GM23338 (cell line): ENCODE measurements around the gene SLC27A3. TPM values are rescaled to one million over a fixed set of nuclear protein-coding genes. Genes with fewer than 3 reads are reported as not detected.
A peak's percentile ranks its signal among the peaks of the same experiment; 100 is the strongest.

Source experiments
- ATAC-seq: fragments of 200-7000 bp; cut with Tn5 transposase; 3 replicates; pipeline ENCODE4 v1.9.1; 2020
- DNase-seq: peaks from one replicate; pipeline ENCODE4 v3.0.0-alpha.2; 2015; ENCODE audit warnings: low spot score
- H2AFZ ChIP-seq: fragments of 200-600 bp; sonication (generic); 2 replicates; pipeline ENCODE4 v1.8.0; 2016; ENCODE audit warnings: antibody characterized with exemption, mild to moderate bottlenecking, moderate library complexity
- H3F3A ChIP-seq: fragments of 200-600 bp; sonication (generic); replicated peaks from 2 replicates; pipeline ENCODE4 v1.8.0; 2017; ENCODE audit warnings: antibody characterized with exemption, mixed run types, low read depth
- H3K27ac ChIP-seq: fragments of 200-600 bp; sonication (generic); 2 replicates; pipeline ENCODE4 v1.6.1; 2016; ENCODE audit warnings: low read depth
- H3K27me3 ChIP-seq: fragments of 200-600 bp; sonication (generic); 2 replicates; pipeline ENCODE4 v1.8.0; 2016; ENCODE audit warnings: mild to moderate bottlenecking, mixed run types, moderate library complexity; ENCODE audit not compliant: insufficient read depth
- H3K36me3 ChIP-seq: fragments of 200-600 bp; sonication (generic); 2 replicates; pipeline ENCODE4 v1.8.0; 2016; ENCODE audit warnings: mild to moderate bottlenecking; ENCODE audit not compliant: insufficient read depth
- H3K4me1 ChIP-seq: fragments of 200-600 bp; sonication (generic); 2 replicates; pipeline ENCODE4 v1.8.0; 2016; ENCODE audit warnings: mild to moderate bottlenecking, moderate library complexity; ENCODE audit not compliant: insufficient read depth
- H3K4me2 ChIP-seq: fragments of 200-600 bp; sonication (generic); 2 replicates; pipeline ENCODE4 v1.7.1; 2017; ENCODE audit warnings: mixed run types
- H3K4me3 ChIP-seq: fragments of 200-600 bp; sonication (generic); 2 replicates; pipeline ENCODE4 v1.6.1; 2016; ENCODE audit warnings: mixed run types
- H3K79me2 ChIP-seq: fragments of 200-600 bp; sonication (generic); replicated peaks from 2 replicates; pipeline ENCODE4 v1.8.0; 2017; ENCODE audit warnings: mild to moderate bottlenecking; ENCODE audit not compliant: insufficient read depth
- H3K9me2 ChIP-seq: fragments of 200-600 bp; sonication (generic); 2 replicates; pipeline ENCODE4 v1.8.0; 2017; ENCODE audit not compliant: insufficient read depth
- H4K20me1 ChIP-seq: fragments of 200-600 bp; sonication (generic); replicated peaks from 2 replicates; pipeline ENCODE4 v1.8.0; 2017; ENCODE audit warnings: mild to moderate bottlenecking; ENCODE audit not compliant: insufficient read depth
- H3K27ac Mint-ChIP-seq: 2 replicates; pipeline ENCODE4 v1.8.0; 2020; ENCODE audit warnings: inconsistent platforms, mild to moderate bottlenecking, moderate library complexity, mixed read lengths
- H3K27me3 Mint-ChIP-seq: 3 replicates; pipeline ENCODE4 v1.8.0; 2022; ENCODE audit warnings: low read depth, mild to moderate bottlenecking, moderate library complexity, mixed read lengths, inconsistent platforms; ENCODE audit not compliant: insufficient read depth, poor library complexity
- H3K36me3 Mint-ChIP-seq: 3 replicates; pipeline ENCODE4 v1.8.0; 2021; ENCODE audit warnings: low read depth, mild to moderate bottlenecking, inconsistent platforms, moderate library complexity, mixed read lengths
- H3K4me1 Mint-ChIP-seq: 3 replicates; pipeline ENCODE4 v1.8.0; 2020; ENCODE audit warnings: mild to moderate bottlenecking, inconsistent platforms, mixed read lengths
- H3K4me3 Mint-ChIP-seq: 3 replicates; pipeline ENCODE4 v1.8.0; 2021; ENCODE audit warnings: moderate library complexity, mild to moderate bottlenecking, inconsistent platforms, mixed read lengths
- H3K9me3 Mint-ChIP-seq: 3 replicates; pipeline ENCODE4 v1.8.0; 2020; ENCODE audit warnings: moderate library complexity, mild to moderate bottlenecking, inconsistent platforms, mixed read lengths
- CREB1 ChIP-seq: fragments of 250-450 bp; sonication (Bioruptor Pico); IDR thresholded peaks from 2 replicates; pipeline ENCODE4 v1.5.0; 2020; ENCODE audit warnings: low read depth, mild to moderate bottlenecking, moderate library complexity
- ETS1 ChIP-seq: IDR thresholded peaks from 2 replicates; pipeline ENCODE4 v1.6.1; 2016; ENCODE audit warnings: antibody characterized with exemption
- EZH2 ChIP-seq: fragments of 200-600 bp; sonication (generic); IDR thresholded peaks from one replicate; pipeline ENCODE4 v1.8.0; 2017; ENCODE audit warnings: antibody characterized with exemption, mild to moderate bottlenecking, low read depth; ENCODE audit not compliant: unreplicated experiment
- EZH2phosphoT487 ChIP-seq: fragments of 200-600 bp; sonication (generic); IDR thresholded peaks from one replicate; pipeline ENCODE4 v1.8.1; 2018; ENCODE audit warnings: antibody characterized with exemption; ENCODE audit not compliant: unreplicated experiment
- JUNB ChIP-seq: IDR thresholded peaks from one replicate; pipeline ENCODE4 v1.6.1; 2016; ENCODE audit warnings: antibody characterized with exemption; ENCODE audit not compliant: unreplicated experiment
- NANOG ChIP-seq: IDR thresholded peaks from 2 replicates; pipeline ENCODE4 v1.6.1; 2016; ENCODE audit warnings: antibody characterized with exemption, borderline replicate concordance
- POLR2AphosphoS5 ChIP-seq: IDR thresholded peaks from 2 replicates; pipeline ENCODE4 v1.6.1; 2016; ENCODE audit warnings: antibody characterized with exemption, low read depth
- ZNF331 ChIP-seq: fragments of 250-450 bp; sonication (Bioruptor Pico); IDR thresholded peaks from 2 replicates; pipeline ENCODE4 v1.5.0; 2020; ENCODE audit warnings: low read depth, mild to moderate bottlenecking, moderate library complexity
- ZNF462 ChIP-seq: fragments of 250-450 bp; sonication (Bioruptor Pico); IDR thresholded peaks from 2 replicates; pipeline ENCODE4 v1.5.0; 2020; ENCODE audit warnings: mild to moderate bottlenecking, moderate library complexity
- polyA plus RNA-seq: library from polyadenylated mRNA; unstranded; fragments of >200 nt; fragmentation: Nextera tagmentation; extraction: Ambion mirVana; gene quantifications from 2 replicates; pipeline ENCODE4 v1.2.1, GENCODE V29; 2016
- total RNA-seq: library from RNA; depleted of rRNA; stranded (reverse); fragments of >200 nt; shearing (Covaris generic); gene quantifications from 2 replicates; pipeline ENCODE4 v1.2.3, GENCODE V29; 2014
- TF ChIP-seq, protein P1 (sequence below): IDR thresholded peaks from one replicate; pipeline ENCODE4 v1.6.1; 2018; ENCODE audit warnings: antibody characterized with exemption; ENCODE audit not compliant: unreplicated experiment

SLC27A3 gene
- total and polyA plus RNA-seq, 2 experiments from 2014 or later = 24.2 to 26.3 TPM

- Histone ChIP-seq H3K4me2 (peak overlapping the region; percentile 71; the same call in 1 of the 2 replicates), H3K27me3 (no peaks in the 10 kb centered on the region), H3K36me3 (no peaks in the 10 kb centered on the region), H3K4me1 (peaks cover 19% of the 10 kb centered on the region), H4K20me1 (0 out of 2 replicates have a peak, but pooled peaks cover 3% of the 10 kb centered on the region), H3K27ac (no peak overlapping the region), H3K79me2 (no peaks in the 10 kb centered on the region), H2AFZ (peak overlapping the region; percentile 87; the same call in 1 of the 2 replicates), H3F3A (0 out of 2 replicates have a peak, but pooled peaks cover 13% of the 10 kb centered on the region), H3K4me3 (0 out of 2 replicates have a peak overlapping the region, but pooled peaks have one; percentile 23), H3K9me2 (no peaks in the 10 kb centered on the region)
- Mint-ChIP-seq H3K27ac (peak overlapping the region; percentile 54), H3K4me3 (peak overlapping the region; percentile 45), H3K27me3 (peaks cover 17% of the 10 kb centered on the region), H3K36me3 (no peaks in the 10 kb centered on the region; the same call in 2 of the 3 replicates), H3K9me3 (no peaks in the 10 kb centered on the region), H3K4me1 (peaks cover 38% of the 10 kb centered on the region)
- peak; percentile 9 for ATAC-seq
- no peak for DNase-seq
- TF ChIP-seq EZH2 = no peak
- no peak for TF ChIP-seq POLR2AphosphoS5
- TF ChIP-seq JUNB = no peak
- TF ChIP-seq ZNF331 (CRISPR knock-in tag) = no peak
- TF ChIP-seq CREB1 (CRISPR knock-in tag) = no peak
- TF ChIP-seq NANOG = no peak
Observed at GRCh38 chr1:153794624-153795329, 19.6 kb downstream of the SLC27A3 start.

DNA sequence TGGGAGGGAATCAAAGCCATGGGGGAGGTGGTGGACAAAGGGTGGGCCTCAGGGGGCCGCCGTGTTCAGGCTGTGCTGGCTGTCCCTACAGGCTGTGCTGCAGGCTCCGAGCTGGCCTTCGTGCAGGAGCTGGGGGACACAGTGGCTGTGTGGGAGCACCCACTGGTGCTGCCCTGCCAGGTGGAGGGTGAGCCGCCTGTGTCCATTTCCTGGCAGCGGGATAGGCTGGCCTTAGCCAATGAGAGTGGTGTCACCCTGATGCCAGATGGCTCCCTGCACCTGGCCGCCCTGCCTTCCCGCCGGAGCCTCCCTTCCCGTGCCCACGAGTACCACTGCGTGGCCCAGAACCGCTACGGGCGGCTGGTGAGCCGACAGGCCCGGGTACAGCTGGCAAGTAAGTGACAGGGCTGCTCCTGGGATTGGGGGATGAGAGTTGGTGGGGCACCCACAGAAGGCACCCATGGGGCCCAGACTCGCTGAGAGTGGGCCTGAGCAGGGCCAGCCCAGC, 20.2 kb downstream of the SLC27A3 start:
- H3K27me3 ChIP-seq = no peaks in the 10 kb centered on the region
- H3K4me1 ChIP-seq = peaks cover 19% of the 10 kb centered on the region
- no peaks in the 10 kb centered on the region for H3K36me3 ChIP-seq
- H3K4me3 Mint-ChIP-seq = no peak overlapping the region
- H3K4me3 ChIP-seq = no peak overlapping the region
- H2AFZ ChIP-seq = no peak overlapping the region
- no peak overlapping the region for H3K4me2 ChIP-seq
- 0 out of 2 replicates have a peak, but pooled peaks cover 3% of the 10 kb centered on the region for H4K20me1 ChIP-seq
- no peak overlapping the region for H3K27ac Mint-ChIP-seq
- H3K9me3 Mint-ChIP-seq = no peaks in the 10 kb centered on the region
- H3K36me3 Mint-ChIP-seq = no peaks in the 10 kb centered on the region; the same call in 2 of the 3 replicates
- H3K27me3 Mint-ChIP-seq = peaks cover 16% of the 10 kb centered on the region
- H3K4me1 Mint-ChIP-seq = peaks cover 34% of the 10 kb centered on the region
- 0 out of 2 replicates have a peak, but pooled peaks cover 8% of the 10 kb centered on the region for H3F3A ChIP-seq
- no peaks in the 10 kb centered on the region for H3K79me2 ChIP-seq
- no peak overlapping the region for H3K27ac ChIP-seq
- ATAC-seq (peak; percentile 1; the same call in 2 of the 3 replicates), DNase-seq (no peak)
- TF ChIP-seq, protein P1, sequence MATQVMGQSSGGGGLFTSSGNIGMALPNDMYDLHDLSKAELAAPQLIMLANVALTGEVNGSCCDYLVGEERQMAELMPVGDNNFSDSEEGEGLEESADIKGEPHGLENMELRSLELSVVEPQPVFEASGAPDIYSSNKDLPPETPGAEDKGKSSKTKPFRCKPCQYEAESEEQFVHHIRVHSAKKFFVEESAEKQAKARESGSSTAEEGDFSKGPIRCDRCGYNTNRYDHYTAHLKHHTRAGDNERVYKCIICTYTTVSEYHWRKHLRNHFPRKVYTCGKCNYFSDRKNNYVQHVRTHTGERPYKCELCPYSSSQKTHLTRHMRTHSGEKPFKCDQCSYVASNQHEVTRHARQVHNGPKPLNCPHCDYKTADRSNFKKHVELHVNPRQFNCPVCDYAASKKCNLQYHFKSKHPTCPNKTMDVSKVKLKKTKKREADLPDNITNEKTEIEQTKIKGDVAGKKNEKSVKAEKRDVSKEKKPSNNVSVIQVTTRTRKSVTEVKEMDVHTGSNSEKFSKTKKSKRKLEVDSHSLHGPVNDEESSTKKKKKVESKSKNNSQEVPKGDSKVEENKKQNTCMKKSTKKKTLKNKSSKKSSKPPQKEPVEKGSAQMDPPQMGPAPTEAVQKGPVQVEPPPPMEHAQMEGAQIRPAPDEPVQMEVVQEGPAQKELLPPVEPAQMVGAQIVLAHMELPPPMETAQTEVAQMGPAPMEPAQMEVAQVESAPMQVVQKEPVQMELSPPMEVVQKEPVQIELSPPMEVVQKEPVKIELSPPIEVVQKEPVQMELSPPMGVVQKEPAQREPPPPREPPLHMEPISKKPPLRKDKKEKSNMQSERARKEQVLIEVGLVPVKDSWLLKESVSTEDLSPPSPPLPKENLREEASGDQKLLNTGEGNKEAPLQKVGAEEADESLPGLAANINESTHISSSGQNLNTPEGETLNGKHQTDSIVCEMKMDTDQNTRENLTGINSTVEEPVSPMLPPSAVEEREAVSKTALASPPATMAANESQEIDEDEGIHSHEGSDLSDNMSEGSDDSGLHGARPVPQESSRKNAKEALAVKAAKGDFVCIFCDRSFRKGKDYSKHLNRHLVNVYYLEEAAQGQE = no peak
- no peak for TF ChIP-seq EZH2phosphoT487
- no peak for TF ChIP-seq ZNF462 (CRISPR knock-in tag)
- TF ChIP-seq ETS1 = no peak
- no peaks in the 10 kb centered on the region for H3K9me2 ChIP-seq
